ENCODE measurements around the gene ZBTB7C.

The ZBTB7C gene

DNA sequence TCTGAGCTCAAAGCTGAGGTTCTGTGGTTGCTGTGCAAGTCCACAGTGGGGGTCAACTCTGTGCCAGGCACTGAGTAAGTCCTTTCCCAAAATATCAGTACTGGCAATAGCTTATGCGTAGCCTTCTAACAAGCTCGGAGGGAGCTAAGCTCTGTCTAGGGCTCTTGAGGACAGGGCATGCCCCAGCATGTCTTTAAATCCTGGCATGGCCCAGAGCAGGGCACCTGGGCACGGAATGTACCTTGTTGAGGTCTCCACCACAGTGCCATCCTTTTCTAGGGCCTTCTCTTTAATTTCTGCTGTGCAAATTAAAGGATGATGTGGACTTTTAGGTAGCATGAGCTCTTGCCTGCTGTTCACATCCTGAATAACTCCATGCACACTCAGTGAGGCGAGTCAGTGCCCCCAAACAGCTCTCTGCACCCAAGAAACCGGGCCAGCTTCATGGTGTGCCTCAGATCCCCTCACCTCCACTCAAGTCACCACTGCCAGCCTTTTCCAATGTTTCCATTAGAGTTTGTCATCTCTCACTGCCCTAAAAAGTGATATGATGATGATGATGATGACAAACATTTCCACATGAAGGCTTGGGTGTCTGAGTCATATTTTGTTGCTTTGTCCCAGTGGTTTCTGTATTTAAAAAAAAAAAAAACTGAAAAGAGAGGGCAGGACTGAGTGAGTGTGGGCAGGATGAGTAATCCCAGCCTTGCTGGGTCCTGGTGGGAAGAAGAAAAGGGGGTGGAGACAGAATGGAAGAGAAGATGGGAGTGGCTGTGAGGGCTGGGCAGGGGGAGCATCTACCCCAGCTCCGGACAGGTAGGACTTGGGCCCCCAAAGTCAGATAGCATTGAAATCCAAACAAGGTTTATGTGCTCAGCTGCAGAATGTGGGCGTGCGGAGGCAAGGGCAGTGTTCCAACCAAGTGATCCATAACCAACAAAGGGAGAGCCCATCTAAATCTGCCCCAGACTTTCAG lies 78.9 kb downstream of the ZBTB7C start:
- TF ChIP-seq, protein P1, sequence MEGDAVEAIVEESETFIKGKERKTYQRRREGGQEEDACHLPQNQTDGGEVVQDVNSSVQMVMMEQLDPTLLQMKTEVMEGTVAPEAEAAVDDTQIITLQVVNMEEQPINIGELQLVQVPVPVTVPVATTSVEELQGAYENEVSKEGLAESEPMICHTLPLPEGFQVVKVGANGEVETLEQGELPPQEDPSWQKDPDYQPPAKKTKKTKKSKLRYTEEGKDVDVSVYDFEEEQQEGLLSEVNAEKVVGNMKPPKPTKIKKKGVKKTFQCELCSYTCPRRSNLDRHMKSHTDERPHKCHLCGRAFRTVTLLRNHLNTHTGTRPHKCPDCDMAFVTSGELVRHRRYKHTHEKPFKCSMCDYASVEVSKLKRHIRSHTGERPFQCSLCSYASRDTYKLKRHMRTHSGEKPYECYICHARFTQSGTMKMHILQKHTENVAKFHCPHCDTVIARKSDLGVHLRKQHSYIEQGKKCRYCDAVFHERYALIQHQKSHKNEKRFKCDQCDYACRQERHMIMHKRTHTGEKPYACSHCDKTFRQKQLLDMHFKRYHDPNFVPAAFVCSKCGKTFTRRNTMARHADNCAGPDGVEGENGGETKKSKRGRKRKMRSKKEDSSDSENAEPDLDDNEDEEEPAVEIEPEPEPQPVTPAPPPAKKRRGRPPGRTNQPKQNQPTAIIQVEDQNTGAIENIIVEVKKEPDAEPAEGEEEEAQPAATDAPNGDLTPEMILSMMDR (conservative IDR thresholded peaks at IDR 0.05), result no peak
- no peak for TF ChIP-seq ZFX (IDR thresholded peaks at IDR 0.05)
- no peak overlapping the region for H3K27ac ChIP-seq

DNA sequence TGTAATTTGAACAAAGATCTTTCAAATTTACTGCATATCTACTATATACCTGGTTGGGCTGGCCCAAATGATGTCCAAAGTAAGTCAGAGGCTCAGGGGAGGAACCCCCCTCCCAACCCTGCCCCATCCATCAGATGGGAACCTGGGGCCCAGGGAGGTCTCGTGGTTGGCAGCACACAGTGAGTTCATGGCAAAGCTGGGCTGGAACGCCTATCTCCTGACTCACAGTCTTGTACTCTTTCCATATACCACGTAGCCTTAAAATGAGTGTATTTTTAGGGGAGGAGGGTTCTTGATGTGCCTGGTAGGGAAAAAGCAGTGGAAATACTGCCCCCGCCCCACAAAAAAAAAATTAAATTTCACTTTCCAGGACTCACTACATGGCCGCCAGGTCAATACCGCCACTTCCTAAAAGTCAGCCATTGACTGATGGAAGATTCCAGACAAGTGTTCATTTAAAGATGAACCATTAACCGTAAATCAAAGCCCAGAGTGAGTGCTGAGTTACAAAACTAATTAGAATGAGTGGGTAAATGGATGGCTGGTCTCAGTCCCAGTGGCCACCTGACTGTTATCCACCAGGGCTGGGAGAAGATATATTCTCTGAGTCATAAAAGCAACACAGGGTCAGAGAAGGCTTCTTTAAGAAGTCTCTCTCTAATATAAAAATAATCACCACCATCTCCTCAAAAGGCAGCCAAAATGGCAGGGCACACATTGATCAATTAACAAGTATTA lies 80.5 kb downstream of the ZBTB7C start:
- TF ChIP-seq, protein P1 (conservative IDR thresholded peaks at IDR 0.05), result no peak
- TF ChIP-seq ZFX (IDR thresholded peaks at IDR 0.05), result no peak
- no peak overlapping the region for H3K27ac ChIP-seq

DNA sequence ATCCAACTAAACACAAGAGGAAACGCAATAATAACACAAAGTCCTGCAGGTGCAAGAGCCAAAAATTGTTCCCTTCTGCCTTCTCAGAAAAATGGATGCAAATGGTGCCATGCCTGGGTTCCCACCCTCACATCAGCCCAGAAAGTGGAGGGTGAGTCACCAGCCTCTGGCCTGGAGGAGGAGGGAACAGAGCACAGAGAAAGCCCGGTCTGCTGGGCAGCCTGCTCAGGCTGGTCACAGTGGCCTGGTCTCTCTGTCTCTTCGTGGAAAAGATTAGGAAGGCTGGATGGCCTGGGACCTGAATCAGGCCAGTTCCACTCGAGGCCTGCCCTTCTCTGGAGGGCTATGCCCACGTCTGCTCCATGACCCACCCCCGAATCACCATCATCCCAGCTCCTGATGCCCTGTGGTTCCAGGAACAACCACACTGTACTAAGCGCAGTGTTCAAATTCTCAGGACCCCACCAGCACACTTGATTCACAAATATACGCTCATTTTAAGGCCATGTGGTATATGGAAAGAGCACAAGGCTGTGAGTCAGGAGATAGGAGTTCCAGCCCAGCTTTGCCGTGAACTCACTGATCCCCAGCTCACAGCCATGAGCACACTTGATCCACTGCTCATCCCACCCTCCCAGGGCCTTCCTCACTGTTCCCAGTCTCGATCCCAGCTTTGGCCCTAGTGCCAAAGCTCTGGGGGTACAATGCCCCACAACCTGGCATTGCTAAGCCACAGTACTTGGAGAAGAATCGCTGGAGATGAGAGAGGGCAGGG lies 82.1 kb downstream of the ZBTB7C start:
- no peak overlapping the region for H3K27ac ChIP-seq
- TF ChIP-seq, protein P1 (conservative IDR thresholded peaks at IDR 0.05), result no peak
- no peak for TF ChIP-seq ZFX (IDR thresholded peaks at IDR 0.05)

DNA sequence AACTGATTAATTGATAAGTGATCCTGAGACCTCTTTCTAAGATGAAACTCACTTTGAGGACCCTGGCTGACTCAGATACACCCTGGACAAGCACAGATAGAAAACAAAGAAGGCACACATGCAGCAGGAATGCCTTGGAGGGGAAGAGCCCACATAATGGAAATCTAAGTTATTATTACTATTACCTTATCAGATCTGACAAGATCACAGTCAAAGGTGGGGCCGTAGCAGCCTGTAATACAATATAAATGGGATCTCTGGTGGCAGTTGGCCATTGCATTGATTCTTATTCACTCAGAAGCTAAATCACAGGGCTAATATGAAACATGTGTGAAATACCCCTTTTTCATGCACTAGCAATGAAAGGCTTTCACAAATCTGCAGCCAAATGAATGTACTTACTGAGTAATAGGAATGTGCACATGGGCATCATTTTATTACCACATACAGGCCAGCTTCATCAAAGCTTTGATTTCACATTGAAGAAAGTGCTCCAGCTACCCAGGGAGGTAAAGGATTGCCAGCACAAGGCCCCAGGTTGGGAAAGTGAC lies 84.0 kb downstream of the ZBTB7C start:
- no peak for TF ChIP-seq ZFX (IDR thresholded peaks at IDR 0.05)
- TF ChIP-seq, protein P1 (conservative IDR thresholded peaks at IDR 0.05), result no peak
- no peak overlapping the region for H3K27ac ChIP-seq

DNA sequence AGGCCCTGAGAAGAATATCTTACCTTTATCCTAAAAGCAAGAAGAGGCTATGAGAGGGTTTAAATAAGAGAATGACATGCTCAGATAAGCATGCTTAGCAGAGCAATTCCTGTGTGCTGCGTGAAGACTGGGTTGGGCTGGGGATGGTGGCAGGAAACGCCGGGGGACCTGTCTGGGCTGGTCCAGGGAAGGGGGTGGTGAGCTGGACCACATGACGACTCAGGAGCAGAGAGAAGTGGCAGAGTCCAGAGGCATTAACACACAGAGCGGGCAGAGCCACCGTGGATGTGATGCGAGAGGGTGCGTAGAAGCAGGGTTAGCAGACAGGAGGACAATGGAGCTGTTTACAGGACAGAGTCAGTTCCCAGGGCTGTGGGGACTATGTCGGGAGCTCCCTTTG lies 84.5 kb downstream of the ZBTB7C start:
- no peak for TF ChIP-seq ZFX (IDR thresholded peaks at IDR 0.05)
- TF ChIP-seq, protein P1 (conservative IDR thresholded peaks at IDR 0.05), result no peak
- no peak overlapping the region for H3K27ac ChIP-seq

DNA sequence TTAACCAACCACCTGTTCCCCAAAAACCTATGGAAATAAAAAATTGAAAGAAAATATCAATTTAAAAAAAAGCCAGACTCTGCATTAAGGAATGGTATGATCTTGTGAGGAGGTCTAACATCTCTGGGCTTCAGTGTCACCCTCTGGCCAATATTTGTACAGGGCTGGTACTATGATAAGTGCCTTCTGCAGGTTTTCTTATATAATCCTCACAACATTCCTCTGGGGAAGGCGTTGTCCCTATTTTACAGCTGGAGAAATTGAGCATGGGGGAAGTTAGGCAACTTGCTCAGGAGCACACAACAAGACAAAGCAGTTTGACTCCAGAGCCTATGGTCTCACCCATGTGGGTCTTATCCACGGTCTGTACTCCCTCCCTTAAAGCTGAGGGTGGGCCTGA lies 86.0 kb downstream of the ZBTB7C start:
- H3K27ac ChIP-seq, result no peak overlapping the region
- TF ChIP-seq, protein P1 (conservative IDR thresholded peaks at IDR 0.05), result no peak
- no peak for TF ChIP-seq ZFX (IDR thresholded peaks at IDR 0.05)
